Measurements from ENCODE around the gene CHD5.

CHD5 gene

GRCh38 chr1:6142036-6142621 is 38.0 kb downstream of the CHD5 start (continued):
- TF ChIP-seq TSHZ2 (CRISPR knock-in tag; IDR thresholded peaks at IDR 0.05) (no peak), ISL1 (CRISPR knock-in tag; IDR thresholded peaks at IDR 0.05) (no peak)

GRCh38 chr1:6141592-6141991 is 38.5 kb downstream of the CHD5 start:
- ATAC-seq: no peak
- no peak for TF ChIP-seq ZNF70 (CRISPR knock-in tag; IDR thresholded peaks at IDR 0.05)
- TF ChIP-seq ZC3H10 (CRISPR knock-in tag; IDR thresholded peaks at IDR 0.05): no peak
- no peak for TF ChIP-seq ZFP30 (CRISPR knock-in tag; IDR thresholded peaks at IDR 0.05)
- TF ChIP-seq ZNF8 (CRISPR knock-in tag; IDR thresholded peaks at IDR 0.05): no peak

- no peak for TF ChIP-seq TOX (CRISPR knock-in tag; IDR thresholded peaks at IDR 0.05; ENCODE audit: borderline replicate concordance)
- ATAC-seq: no peak
Observed at GRCh38 chr1:6140413-6140812, 39.7 kb downstream of the CHD5 start.

- no peak for ATAC-seq
- TF ChIP-seq GLIS3 (CRISPR knock-in tag; IDR thresholded peaks at IDR 0.05) (no peak), PATZ1 (CRISPR knock-in tag; IDR thresholded peaks at IDR 0.05; ENCODE audit: borderline replicate concordance) (no peak)
Observed at GRCh38 chr1:6137758-6138157, 42.4 kb downstream of the CHD5 start.

- ATAC-seq: no peak
- no peak for TF ChIP-seq PATZ1 (CRISPR knock-in tag; IDR thresholded peaks at IDR 0.05; ENCODE audit: borderline replicate concordance)
- TF ChIP-seq ARNTL (CRISPR knock-in tag; IDR thresholded peaks at IDR 0.05; ENCODE audit: borderline replicate concordance, low read depth): no peak
- TF ChIP-seq GLIS3 (CRISPR knock-in tag; IDR thresholded peaks at IDR 0.05): no peak
Observed at GRCh38 chr1:6136516-6137220, 43.5 kb downstream of the CHD5 start.

GRCh38 chr1:6134741-6135510 is 45.2 kb downstream of the CHD5 start:
- TF ChIP-seq ISL1 (CRISPR knock-in tag; IDR thresholded peaks at IDR 0.05) (no peak), TSHZ2 (CRISPR knock-in tag; IDR thresholded peaks at IDR 0.05) (no peak), OSR1 (CRISPR knock-in tag; IDR thresholded peaks at IDR 0.05) (no peak), ZNF70 (CRISPR knock-in tag; IDR thresholded peaks at IDR 0.05) (no peak), BACH2 (CRISPR knock-in tag; IDR thresholded peaks at IDR 0.05; ENCODE audit: borderline replicate concordance) (no peak), TCF4 (CRISPR knock-in tag; IDR thresholded peaks at IDR 0.05; ENCODE audit: borderline replicate concordance) (no peak), ARNTL (CRISPR knock-in tag; IDR thresholded peaks at IDR 0.05; ENCODE audit: borderline replicate concordance, low read depth) (no peak), TOX (CRISPR knock-in tag; IDR thresholded peaks at IDR 0.05; ENCODE audit: borderline replicate concordance) (no peak), POU6F1 (CRISPR knock-in tag; IDR thresholded peaks at IDR 0.05; ENCODE audit: borderline replicate concordance, low read depth) (no peak), ZFP3 (CRISPR knock-in tag; IDR thresholded peaks at IDR 0.05) (no peak), CREB5 (CRISPR knock-in tag; IDR thresholded peaks at IDR 0.05; ENCODE audit: low read depth) (no peak), ZFP30 (CRISPR knock-in tag; IDR thresholded peaks at IDR 0.05) (no peak)
- ATAC-seq: no peak

Measured in SK-N-SH treated with all-trans-retinoic acid at 6 μM for 48 hours (cell line).